Measurements from ENCODE around the gene GZMA. TPM values are rescaled to one million over a fixed set of nuclear protein-coding genes. Genes with fewer than 3 reads are reported as not detected.

Gene GZMA
- total and polyA plus RNA-seq, 2 experiments from 2014 or later = not detected

DNA sequence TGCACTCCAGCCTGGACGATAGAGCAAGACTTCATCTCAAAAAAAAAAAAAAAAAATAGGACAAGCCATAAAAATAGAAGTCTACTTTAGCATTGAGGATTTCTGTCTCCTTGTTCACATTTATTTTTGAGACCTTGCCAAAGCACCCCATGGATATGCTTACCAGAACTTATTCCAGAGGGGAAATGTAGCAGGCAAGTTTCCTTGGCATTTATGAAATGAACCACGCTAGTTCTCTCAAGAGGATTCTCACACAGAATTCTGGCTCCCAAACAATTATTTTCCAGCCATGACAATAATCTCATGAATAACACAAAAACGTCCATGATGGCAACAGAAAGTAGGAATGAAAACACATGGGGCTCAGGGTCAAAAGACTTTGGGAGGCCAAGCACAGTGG is 34.1 kb downstream of the GZMA start:
- Histone ChIP-seq H3K4me3 (no peak overlapping the region), H3K9ac (no peak overlapping the region), H3K27ac (no peak overlapping the region), H3K4me2 (ENCODE audit: unreplicated experiment) (no peak overlapping the region), H2AFZ (no peak overlapping the region), H3F3A (ENCODE audit: insufficient read depth) (no peaks in the 10 kb centered on the region), H3K36me3 (ENCODE audit: low read depth) (no peaks in the 10 kb centered on the region), H3K79me2 (ENCODE audit: insufficient read depth) (no peaks in the 10 kb centered on the region), H3K9me3 (ENCODE audit: low read depth) (no peaks in the 10 kb centered on the region), H3K9me2 (ENCODE audit: insufficient read depth) (no peaks in the 10 kb centered on the region), H3K4me1 (ENCODE audit: insufficient read depth) (no peaks in the 10 kb centered on the region), H4K20me1 (ENCODE audit: insufficient read depth) (no peaks in the 10 kb centered on the region), H3K27me3 (replicated peaks; ENCODE audit: insufficient read depth) (no peaks in the 10 kb centered on the region)
- in situ Hi-C loops (cut with MboI) = no loop called here
- TF ChIP-seq EZH2phosphoT487 (IDR thresholded peaks at IDR 0.05; ENCODE audit: insufficient read depth, low read depth) (no peak), EZH2 (IDR thresholded peaks at IDR 0.05; ENCODE audit: insufficient read depth, poor library complexity, severe bottlenecking) (no peak)
- 50 to 62% methylated on average over 3 of the region's 3 CpGs for WGBS, 2 experiments (ENCODE audit: low coverage in 1 of 2, low lambda C conversion rate in 2 of 2, missing lambda C conversion rate in 2 of 2)
- no peak for DNase-seq

DNA sequence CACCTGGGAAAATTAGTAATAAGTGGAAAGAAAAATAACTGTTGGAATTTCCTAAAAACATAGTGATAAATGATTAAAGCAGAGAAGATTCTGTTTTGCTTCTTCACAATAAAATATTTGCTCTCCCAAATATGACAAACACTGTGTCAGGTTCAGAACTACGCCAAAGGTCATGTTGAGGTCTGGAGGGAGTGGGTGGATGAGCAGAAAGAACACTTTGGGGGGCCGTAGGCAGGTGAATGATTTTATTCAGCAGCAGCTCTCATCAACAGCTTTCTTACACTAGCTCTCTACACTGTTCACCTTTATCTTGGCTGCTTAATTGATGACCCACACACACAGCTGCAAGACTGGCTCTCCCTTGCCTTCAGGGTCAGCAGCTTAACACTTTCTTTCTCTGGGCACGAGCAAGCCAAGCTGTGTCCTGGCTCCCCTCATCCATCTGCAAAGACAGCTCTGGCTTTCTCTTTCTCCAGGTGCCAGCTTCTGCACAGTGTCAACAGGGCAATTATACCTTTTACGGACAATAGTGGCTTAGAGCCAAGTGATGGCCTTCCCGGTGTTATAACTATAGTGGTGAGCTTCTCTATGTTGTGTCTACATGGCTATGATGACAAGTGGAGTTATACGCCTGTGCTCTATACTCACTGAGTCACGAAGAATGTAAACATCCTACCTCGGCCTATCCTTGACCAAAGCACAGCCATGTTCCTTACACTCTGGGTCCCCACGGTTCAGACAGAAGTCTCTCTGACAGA is 38.6 kb downstream of the GZMA start:
- Histone ChIP-seq H2AFZ (no peak overlapping the region), H3K9me2 (ENCODE audit: insufficient read depth) (no peaks in the 10 kb centered on the region), H3K36me3 (ENCODE audit: low read depth) (no peaks in the 10 kb centered on the region), H3K27ac (no peak overlapping the region), H3F3A (ENCODE audit: insufficient read depth) (no peaks in the 10 kb centered on the region), H3K4me1 (ENCODE audit: insufficient read depth) (no peaks in the 10 kb centered on the region), H3K4me3 (no peak overlapping the region), H3K27me3 (replicated peaks; ENCODE audit: insufficient read depth) (no peaks in the 10 kb centered on the region), H3K9me3 (ENCODE audit: low read depth) (no peaks in the 10 kb centered on the region), H3K4me2 (ENCODE audit: unreplicated experiment) (no peak overlapping the region), H3K9ac (no peak overlapping the region), H3K79me2 (ENCODE audit: insufficient read depth) (no peaks in the 10 kb centered on the region), H4K20me1 (ENCODE audit: insufficient read depth) (no peaks in the 10 kb centered on the region)
- WGBS, 2 experiments (ENCODE audit: low coverage in 1 of 2, low lambda C conversion rate in 2 of 2, missing lambda C conversion rate in 2 of 2) = 68 to 71% methylated on average over 9 of the region's 9 CpGs
- in situ Hi-C loops (cut with MboI) = loop anchor here (10.0 kb wide), 1 partner anchor 196 kb away; no protein-coding TSS in a partner anchor
- no peak for TF ChIP-seq EZH2phosphoT487 (IDR thresholded peaks at IDR 0.05; ENCODE audit: insufficient read depth, low read depth)
- no peak for DNase-seq

DNA sequence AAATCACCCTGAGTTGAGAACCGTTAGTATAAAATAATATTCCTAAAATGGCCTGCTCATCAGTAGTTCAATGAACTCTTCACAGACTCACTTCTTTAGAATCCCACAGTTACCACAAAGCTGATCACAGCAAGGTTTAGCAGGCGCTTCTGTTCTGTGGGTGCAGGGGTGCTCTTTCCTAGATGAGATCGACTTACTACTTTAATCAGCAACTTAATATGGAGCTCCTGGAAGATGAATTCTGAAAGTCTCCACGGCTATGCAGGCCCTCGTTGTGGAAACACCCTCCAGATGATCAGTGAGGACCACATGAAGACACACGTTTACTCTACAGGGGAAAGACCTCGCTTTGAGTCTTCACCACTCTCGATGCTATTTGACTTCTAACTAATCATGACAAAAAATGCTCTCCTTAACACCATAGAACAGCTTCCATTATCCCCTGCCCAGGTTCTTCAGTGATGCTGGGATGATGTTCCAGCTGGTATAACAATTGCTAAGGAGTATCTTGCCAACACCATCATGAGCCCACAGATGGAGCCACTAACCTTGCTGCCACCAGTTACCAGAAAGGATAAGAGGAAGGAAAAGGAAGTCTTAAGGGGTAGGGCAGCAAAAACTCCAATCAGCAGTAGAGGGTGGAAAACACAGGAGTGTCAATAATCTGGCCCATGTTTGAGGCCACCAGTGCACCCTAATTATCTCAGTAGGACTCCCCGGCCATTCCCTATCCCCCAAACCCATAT is 39.7 kb downstream of the GZMA start:
- in situ Hi-C loops (cut with MboI) = loop anchor here (10.0 kb wide), 1 partner anchor 197 kb away; no protein-coding TSS in a partner anchor
- H3K4me1 ChIP-seq (ENCODE audit: insufficient read depth) = no peaks in the 10 kb centered on the region
- no peak overlapping the region for H3K9ac ChIP-seq
- no peaks in the 10 kb centered on the region for H3K9me3 ChIP-seq (ENCODE audit: low read depth)
- WGBS, 2 experiments (ENCODE audit: low coverage in 1 of 2, low lambda C conversion rate in 2 of 2, missing lambda C conversion rate in 2 of 2) = 85 to 86% methylated on average over 9 of the region's 9 CpGs
- no peak for DNase-seq
- H3K4me2 ChIP-seq (ENCODE audit: unreplicated experiment) = no peak overlapping the region
- TF ChIP-seq EZH2phosphoT487 (IDR thresholded peaks at IDR 0.05; ENCODE audit: insufficient read depth, low read depth) (no peak), EZH2 (IDR thresholded peaks at IDR 0.05; ENCODE audit: insufficient read depth, poor library complexity, severe bottlenecking) (no peak)
- H3K27me3 ChIP-seq (replicated peaks; ENCODE audit: insufficient read depth) = no peaks in the 10 kb centered on the region
- H3K36me3 ChIP-seq (ENCODE audit: low read depth) = no peaks in the 10 kb centered on the region
- H3K9me2 ChIP-seq (ENCODE audit: insufficient read depth) = no peaks in the 10 kb centered on the region
- H2AFZ ChIP-seq = no peak overlapping the region
- no peaks in the 10 kb centered on the region for H3K79me2 ChIP-seq (ENCODE audit: insufficient read depth)
- H4K20me1 ChIP-seq (ENCODE audit: insufficient read depth) = no peaks in the 10 kb centered on the region
- H3K4me3 ChIP-seq = no peak overlapping the region
- H3K27ac ChIP-seq = no peak overlapping the region
- no peaks in the 10 kb centered on the region for H3F3A ChIP-seq (ENCODE audit: insufficient read depth)

DNA sequence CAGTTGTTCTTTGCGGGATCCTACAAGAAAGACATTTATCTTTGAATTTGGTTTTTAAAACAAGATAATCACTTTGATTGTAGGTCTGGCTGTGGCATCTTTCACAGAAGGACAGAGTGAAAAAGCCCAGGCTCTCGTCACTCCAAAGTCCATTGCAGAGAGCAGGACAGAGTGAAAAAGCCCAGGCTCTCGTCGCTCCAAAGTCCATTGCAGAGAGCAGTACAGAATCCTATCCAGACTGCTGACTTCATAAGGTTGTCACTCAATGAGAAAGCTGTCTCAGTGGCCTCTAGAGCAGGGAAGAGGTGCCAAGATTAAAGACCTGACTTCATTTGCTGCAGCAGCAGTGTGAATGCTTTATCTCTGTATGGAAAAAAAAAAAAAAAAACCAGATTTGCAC is 41.2 kb downstream of the GZMA start:
- H3F3A ChIP-seq (ENCODE audit: insufficient read depth) = no peaks in the 10 kb centered on the region
- H3K9me3 ChIP-seq (ENCODE audit: low read depth) = no peaks in the 10 kb centered on the region
- WGBS, 2 experiments (ENCODE audit: low coverage in 1 of 2, low lambda C conversion rate in 2 of 2, missing lambda C conversion rate in 2 of 2) = 65 to 70% methylated on average over 4 of the region's 4 CpGs
- no peaks in the 10 kb centered on the region for H3K27me3 ChIP-seq (replicated peaks; ENCODE audit: insufficient read depth)
- H3K4me2 ChIP-seq (ENCODE audit: unreplicated experiment) = no peak overlapping the region
- TF ChIP-seq EZH2phosphoT487 (IDR thresholded peaks at IDR 0.05; ENCODE audit: insufficient read depth, low read depth) = no peak
- TF ChIP-seq EZH2 (IDR thresholded peaks at IDR 0.05; ENCODE audit: insufficient read depth, poor library complexity, severe bottlenecking) = no peak
- H3K9ac ChIP-seq = no peak overlapping the region
- in situ Hi-C loops (cut with MboI) = loop anchor here (10.0 kb wide), 1 partner anchor 199 kb away; no protein-coding TSS in a partner anchor
- H3K4me1 ChIP-seq (ENCODE audit: insufficient read depth) = no peaks in the 10 kb centered on the region
- no peak overlapping the region for H2AFZ ChIP-seq
- no peak overlapping the region for H3K27ac ChIP-seq
- H3K79me2 ChIP-seq (ENCODE audit: insufficient read depth) = no peaks in the 10 kb centered on the region
- no peaks in the 10 kb centered on the region for H4K20me1 ChIP-seq (ENCODE audit: insufficient read depth)
- no peaks in the 10 kb centered on the region for H3K36me3 ChIP-seq (ENCODE audit: low read depth)
- no peak overlapping the region for H3K4me3 ChIP-seq
- DNase-seq = no peak
- no peaks in the 10 kb centered on the region for H3K9me2 ChIP-seq (ENCODE audit: insufficient read depth)

Measured in GM23248 (cell line).